Measurements from ENCODE around the gene FOXN1. TPM values are rescaled to one million over a fixed set of nuclear protein-coding genes. Genes with fewer than 3 reads are reported as not detected.
A peak's percentile ranks its signal among the peaks of the same experiment; 100 is the strongest.

The FOXN1 gene
- total and polyA plus RNA-seq, 2 donors from 2014 or later: not detected

- no peaks in the 10 kb centered on the region for H3K36me3 ChIP-seq (ENCODE audit: control insufficient read depth in 2 of 3, insufficient read depth in 3 of 3, low read length in 3 of 3)
- H3K27me3 ChIP-seq (ENCODE audit: control insufficient read depth, insufficient read depth, low read length): no peaks in the 10 kb centered on the region
- FAIRE-seq: no peak
- no peak for DNase-seq
- intact Hi-C loops (cut with DNase I): no loop called here
- no peak for TF ChIP-seq CTCF (IDR thresholded peaks at IDR 0.05; ENCODE audit: borderline replicate concordance, extremely low read depth, insufficient read depth)
- peak overlapping the region in 2 of 3 donors; percentile 63 to 79 for H3K9ac ChIP-seq (ENCODE audit: low read length in 3 of 3)
- no peak overlapping the region for H3K27ac ChIP-seq (ENCODE audit: low read depth in 2 of 2, low read length in 2 of 2)
- H3K4me1 ChIP-seq (ENCODE audit: control insufficient read depth in 2 of 3, insufficient read depth in 2 of 3, low read depth in 1 of 3, low read length in 3 of 3): peaks cover 0 to 12% (median 5%) of the 10 kb centered on the region in 3 donors
- peak overlapping the region in 2 of 3 donors; percentile 79 to 93 for H3K4me3 ChIP-seq (ENCODE audit: low read length in 3 of 3)
- no peaks in the 10 kb centered on the region for H3K9me3 ChIP-seq (ENCODE audit: control insufficient read depth in 2 of 3, insufficient read depth in 1 of 3, low read length in 3 of 3)
Observed at GRCh38 chr17:28572259-28573039, 66.3 kb downstream of the FOXN1 start.

- H3K4me3 ChIP-seq (ENCODE audit: low read length in 3 of 3): no peak overlapping the region
- intact Hi-C loops (cut with DNase I): no loop called here
- H3K9ac ChIP-seq (ENCODE audit: low read length in 3 of 3): no peak overlapping the region
- DNase-seq (no peak), FAIRE-seq (no peak)
- no peaks in the 10 kb centered on the region for H3K27me3 ChIP-seq (ENCODE audit: control insufficient read depth, insufficient read depth, low read length)
- no peak for TF ChIP-seq CTCF (IDR thresholded peaks at IDR 0.05; ENCODE audit: borderline replicate concordance, extremely low read depth, insufficient read depth)
- no peaks in the 10 kb centered on the region for H3K36me3 ChIP-seq (ENCODE audit: control insufficient read depth in 2 of 3, insufficient read depth in 3 of 3, low read length in 3 of 3)
- no peak overlapping the region for H3K27ac ChIP-seq (ENCODE audit: low read depth in 2 of 2, low read length in 2 of 2)
- peaks cover 0 to 12% (median 5%) of the 10 kb centered on the region in 3 donors for H3K4me1 ChIP-seq (ENCODE audit: control insufficient read depth in 2 of 3, insufficient read depth in 2 of 3, low read depth in 1 of 3, low read length in 3 of 3)
- H3K9me3 ChIP-seq (ENCODE audit: control insufficient read depth in 2 of 3, insufficient read depth in 1 of 3, low read length in 3 of 3): no peaks in the 10 kb centered on the region
Observed at GRCh38 chr17:28573040-28573380, 66.9 kb downstream of the FOXN1 start.

- H3K27me3 ChIP-seq (ENCODE audit: control insufficient read depth, insufficient read depth, low read length): no peaks in the 10 kb centered on the region
- DNase-seq (no peak), FAIRE-seq (no peak)
- no peak for TF ChIP-seq CTCF (IDR thresholded peaks at IDR 0.05; ENCODE audit: borderline replicate concordance, extremely low read depth, insufficient read depth)
- H3K9ac ChIP-seq (ENCODE audit: low read length in 3 of 3): no peak overlapping the region
- peaks cover 1 to 5% (median 3%) of the 10 kb centered on the region in 3 donors for H3K36me3 ChIP-seq (ENCODE audit: control insufficient read depth in 2 of 3, insufficient read depth in 3 of 3, low read length in 3 of 3)
- intact Hi-C loops (cut with DNase I): no loop called here
- H3K9me3 ChIP-seq (ENCODE audit: control insufficient read depth in 2 of 3, insufficient read depth in 1 of 3, low read length in 3 of 3): no peaks in the 10 kb centered on the region
- H3K27ac ChIP-seq (ENCODE audit: low read depth in 2 of 2, low read length in 2 of 2): no peak overlapping the region
- peaks cover 0 to 12% (median 5%) of the 10 kb centered on the region in 3 donors for H3K4me1 ChIP-seq (ENCODE audit: control insufficient read depth in 2 of 3, insufficient read depth in 2 of 3, low read depth in 1 of 3, low read length in 3 of 3)
- H3K4me3 ChIP-seq (ENCODE audit: low read length in 3 of 3): no peak overlapping the region
Observed at GRCh38 chr17:28573521-28573920, 67.4 kb downstream of the FOXN1 start.

All from kidney (tissue), 14 donors.